Measurements from ENCODE around the gene CD48.
"Not testable (repeated sequence)": the region's sequence is repeated elsewhere in the genome, so short reads cannot be mapped to it uniquely, and the experiment has no call there.

Gene CD48

GRCh38 chr1:160716013-160716412 lies 4.4 kb upstream of the CD48 start:
- no peak for DNase-seq (ENCODE audit: extremely low read depth in 1 of 2, low read depth in 1 of 2)

- DNase-seq (ENCODE audit: extremely low read depth in 1 of 2, low read depth in 1 of 2), result not testable (repeated sequence)
Observed at GRCh38 chr1:160714034-160714648, 2.5 kb upstream of the CD48 start.

- no peak for DNase-seq (ENCODE audit: extremely low read depth in 1 of 2, low read depth in 1 of 2)
Observed at GRCh38 chr1:160713161-160713560, 1.5 kb upstream of the CD48 start.

GRCh38 chr1:160712525-160713080 lies 981 bp upstream of the CD48 start:
- not testable (repeated sequence) for DNase-seq (ENCODE audit: extremely low read depth in 1 of 2, low read depth in 1 of 2)

GRCh38 chr1:160711276-160711601 lies 383 bp downstream of the CD48 start:
- no peak for DNase-seq (ENCODE audit: extremely low read depth in 1 of 2, low read depth in 1 of 2)

GRCh38 chr1:160710517-160711252 lies 937 bp downstream of the CD48 start:
- no peak for DNase-seq (ENCODE audit: extremely low read depth in 1 of 2, low read depth in 1 of 2)

- no peak for DNase-seq (ENCODE audit: extremely low read depth in 1 of 2, low read depth in 1 of 2)
Observed at GRCh38 chr1:160709715-160710114, 1.9 kb downstream of the CD48 start.

- no peak for DNase-seq (ENCODE audit: extremely low read depth in 1 of 2, low read depth in 1 of 2)
Observed at GRCh38 chr1:160708801-160709200, 2.8 kb downstream of the CD48 start.

GRCh38 chr1:160708118-160708517 lies 3.5 kb downstream of the CD48 start:
- no peak for DNase-seq (ENCODE audit: extremely low read depth in 1 of 2, low read depth in 1 of 2)

GRCh38 chr1:160707236-160708064 lies 4.2 kb downstream of the CD48 start:
- DNase-seq (ENCODE audit: extremely low read depth in 1 of 2, low read depth in 1 of 2), result no peak

GRCh38 chr1:160706526-160707235 lies 4.9 kb downstream of the CD48 start:
- no peak for DNase-seq (ENCODE audit: extremely low read depth in 1 of 2, low read depth in 1 of 2)

- no peak for DNase-seq (ENCODE audit: extremely low read depth in 1 of 2, low read depth in 1 of 2)
Observed at GRCh38 chr1:160705742-160706141, 5.9 kb downstream of the CD48 start.

GRCh38 chr1:160705212-160705621 lies 6.4 kb downstream of the CD48 start:
- DNase-seq (ENCODE audit: extremely low read depth in 1 of 2, low read depth in 1 of 2), result not testable (repeated sequence)

- DNase-seq (ENCODE audit: extremely low read depth in 1 of 2, low read depth in 1 of 2), result no peak
Observed at GRCh38 chr1:160704250-160704649, 7.4 kb downstream of the CD48 start.

GRCh38 chr1:160702100-160702499 lies 9.5 kb downstream of the CD48 start:
- DNase-seq (ENCODE audit: extremely low read depth in 1 of 2, low read depth in 1 of 2), result no peak

- DNase-seq (ENCODE audit: extremely low read depth in 1 of 2, low read depth in 1 of 2), result not testable (repeated sequence)
Observed at GRCh38 chr1:160692390-160692789, 19.2 kb downstream of the CD48 start.

- no peak for DNase-seq (ENCODE audit: extremely low read depth in 1 of 2, low read depth in 1 of 2)
Observed at GRCh38 chr1:160685266-160685665, 26.4 kb downstream of the CD48 start.

- DNase-seq (ENCODE audit: extremely low read depth in 1 of 2, low read depth in 1 of 2), result no peak
Observed at GRCh38 chr1:160682983-160683865, 28.4 kb downstream of the CD48 start.

- no peak for DNase-seq (ENCODE audit: extremely low read depth in 1 of 2, low read depth in 1 of 2)
Observed at GRCh38 chr1:160681891-160682140, 29.8 kb downstream of the CD48 start.

Data from activated CD8-positive, alpha-beta memory T cell treated with anti-CD3 and anti-CD28 coated beads for 1 hour (primary cell).